IMR-90 (cell line): Measurements from ENCODE around the gene ALDH3B2. TPM values are rescaled to one million over a fixed set of nuclear protein-coding genes. Genes with fewer than 3 reads are reported as not detected.
A peak's percentile ranks its signal among the peaks of the same experiment; 100 is the strongest.

Source experiments
- ATAC-seq: fragments of 200-7000 bp; cut with Tn5 transposase; 2 replicates; pipeline ENCODE4 v1.9.1; 2020; ENCODE audit warnings: low read depth, mild to moderate bottlenecking, moderate library complexity
- BruUV-seq: library from RNA; stranded (reverse); fragments of 400-500 nt; replicated peaks from 2 replicates; lab custom pipeline; 2021; lab: Mats Ljungman, UMichigan
- CTCF ChIA-PET: fragments of 300-600 bp; formaldehyde crosslinking; extraction: SDS; loops from one replicate; lab custom pipeline; 2021; ENCODE audit warnings: antibody characterized with exemption; lab: Yijun Ruan, JAX
- POLR2A ChIA-PET: fragments of 300-600 bp; sonication (Branson Sonifier 250); formaldehyde crosslinking; loops from one replicate; lab custom pipeline; 2022; ENCODE audit warnings: antibody characterized with exemption; ENCODE audit not compliant: unreplicated experiment; lab: Charles Lee
- DNase-seq: peaks from one replicate; pipeline ENCODE4 v3.0.0; 2013
- H2AFZ ChIP-seq: replicated peaks from 2 replicates; pipeline ENCODE3; 2013; ENCODE audit warnings: low read length, mild to moderate bottlenecking; ENCODE audit not compliant: poor library complexity
- H2AK5ac ChIP-seq: 2 replicates; pipeline ENCODE4 v1.6.1; 2013; ENCODE audit warnings: low read depth, low read length, inconsistent platforms
- H2AK9ac ChIP-seq: replicated peaks from 2 replicates; pipeline ENCODE3; 2013; ENCODE audit warnings: mild to moderate bottlenecking, low read depth, low read length, moderate library complexity; ENCODE audit not compliant: poor library complexity
- H2BK120ac ChIP-seq: 2 replicates; pipeline ENCODE4 v1.6.1; 2013; ENCODE audit warnings: low read depth, low read length, inconsistent platforms
- H2BK15ac ChIP-seq: 3 replicates; pipeline ENCODE4 v1.6.1; 2013; ENCODE audit warnings: low read depth, low read length, inconsistent platforms
- H2BK20ac ChIP-seq: 2 replicates; pipeline ENCODE4 v1.6.1; 2013; ENCODE audit warnings: low read depth, mild to moderate bottlenecking, inconsistent platforms, low read length, moderate library complexity
- H2BK5ac ChIP-seq: 2 replicates; pipeline ENCODE4 v1.6.1; 2013; ENCODE audit warnings: mild to moderate bottlenecking, low read depth, low read length, inconsistent platforms; ENCODE audit not compliant: poor library complexity, severe bottlenecking
- H3K14ac ChIP-seq: replicated peaks from 2 replicates; pipeline ENCODE4 v1.6.1; 2013; ENCODE audit warnings: low read depth, low read length, inconsistent platforms
- H3K18ac ChIP-seq: 2 replicates; pipeline ENCODE4 v1.6.1; 2013; ENCODE audit warnings: low read depth, low read length, control low read depth
- H3K23ac ChIP-seq: 2 replicates; pipeline ENCODE4 v1.6.1; 2013; ENCODE audit warnings: low read depth, low read length, inconsistent platforms
- H3K27ac ChIP-seq: 2 replicates; pipeline ENCODE4 v1.5.1; 2013; ENCODE audit warnings: mild to moderate bottlenecking, control low read depth, low read length; ENCODE audit not compliant: insufficient read depth
- H3K27me3 ChIP-seq: 2 replicates; pipeline ENCODE4 v1.6.1; 2013; ENCODE audit warnings: low read length; ENCODE audit not compliant: control insufficient read depth, insufficient read depth
- H3K36me3 ChIP-seq: 2 replicates; pipeline ENCODE4 v1.6.1; 2013; ENCODE audit warnings: low read length, mixed read lengths; ENCODE audit not compliant: control insufficient read depth, insufficient read depth
- H3K4ac ChIP-seq: 2 replicates; pipeline ENCODE4 v1.6.1; 2013; ENCODE audit warnings: low read depth, low read length, inconsistent platforms
- H3K4me1 ChIP-seq: 2 replicates; pipeline ENCODE4 v1.6.1; 2013; ENCODE audit warnings: low read length, mixed read lengths; ENCODE audit not compliant: control insufficient read depth, insufficient read depth
- H3K4me2 ChIP-seq: 2 replicates; pipeline ENCODE4 v1.6.1; 2013; ENCODE audit warnings: low read depth, mild to moderate bottlenecking, control low read depth, low read length, moderate library complexity
- H3K4me3 ChIP-seq: 2 replicates; pipeline ENCODE4 v1.5.1; 2013; ENCODE audit warnings: low read depth, mild to moderate bottlenecking, control low read depth, low read length, moderate library complexity; ENCODE audit not compliant: insufficient read depth
- H3K56ac ChIP-seq: 2 replicates; pipeline ENCODE4 v1.6.1; 2013; ENCODE audit warnings: low read length, inconsistent platforms; ENCODE audit not compliant: insufficient read depth; ENCODE audit errors: extremely low read depth
- H3K79me1 ChIP-seq, 2 experiments: 2 replicates each; pipeline ENCODE4 v1.6.1; 2013; ENCODE audit warnings: low read length in 2 of 2, inconsistent platforms in 1 of 2, low read depth in 1 of 2
- H3K9ac ChIP-seq: 2 replicates; pipeline ENCODE4 v1.6.1; 2013; ENCODE audit warnings: low read depth, low read length, control low read depth
- H3K9me1 ChIP-seq: 2 replicates; pipeline ENCODE4 v1.6.1; 2013; ENCODE audit warnings: low read length, inconsistent platforms; ENCODE audit not compliant: insufficient read depth
- H3K9me3 ChIP-seq: 2 replicates; pipeline ENCODE4 v1.6.1; 2013; ENCODE audit warnings: low read length; ENCODE audit not compliant: control insufficient read depth, insufficient read depth
- H4K20me1 ChIP-seq: 2 replicates; pipeline ENCODE4 v1.6.1; 2013; ENCODE audit warnings: low read length, inconsistent platforms; ENCODE audit not compliant: insufficient read depth
- H4K5ac ChIP-seq: 2 replicates; pipeline ENCODE4 v1.6.1; 2013; ENCODE audit warnings: mild to moderate bottlenecking, low read depth, low read length, control low read depth
- H4K8ac ChIP-seq, 2 experiments: 2 replicates each; pipeline ENCODE4 v1.6.1; 2013; ENCODE audit warnings: low read depth in 2 of 2, low read length in 2 of 2, control low read depth in 1 of 2, inconsistent platforms in 1 of 2
- H4K91ac ChIP-seq: 2 replicates; pipeline ENCODE4 v1.6.1; 2013; ENCODE audit warnings: low read depth, low read length, inconsistent platforms; ENCODE audit not compliant: insufficient read depth
- BHLHE40 ChIP-seq: fragments of 150-350 bp; IDR thresholded peaks from 2 replicates; pipeline ENCODE4 v1.6.1; 2016; ENCODE audit warnings: mild to moderate bottlenecking, low read depth, low read length
- ELK1 ChIP-seq: fragments of 150-350 bp; IDR thresholded peaks from 2 replicates; pipeline ENCODE4 v1.6.1; 2016; ENCODE audit warnings: low read depth, mild to moderate bottlenecking, low read length, moderate library complexity, borderline replicate concordance
- MXI1 ChIP-seq: IDR thresholded peaks from 2 replicates; pipeline ENCODE4 v1.6.1; 2012; ENCODE audit warnings: low read depth, mild to moderate bottlenecking, low read length, moderate library complexity, borderline replicate concordance
- NFE2L2 ChIP-seq: fragments of 150-350 bp; IDR thresholded peaks from 2 replicates; pipeline ENCODE4 v1.6.1; 2016; ENCODE audit warnings: low read depth, mild to moderate bottlenecking, low read length
- RCOR1 ChIP-seq: IDR thresholded peaks from 2 replicates; pipeline ENCODE4 v1.6.1; 2012; ENCODE audit warnings: mild to moderate bottlenecking, low read length, improper control_type of control experiment; ENCODE audit not compliant: insufficient replicate concordance
- WGBS, 2 experiments: methylation state at CpG; one replicate each; pipeline versions ENCODE4 v1.1.5 to v1.1.7; 2013; ENCODE audit warnings: missing lambda C conversion rate in 2 of 2; ENCODE audit not compliant: insufficient read length in 1 of 2; ENCODE audit errors: extremely low coverage in 2 of 2; 5-methylcytosine and 5-hydroxymethylcytosine counted together
- dilution Hi-C: fragments of 300-500 bp; cut with HindIII; formaldehyde crosslinking; loops from one replicate; pipeline ENCODE4 v1.14.3; 2018; ENCODE audit warnings: low sequenced_read_pairs; ENCODE audit not compliant: unreplicated experiment
- in situ Hi-C: fragments of 300-500 bp; cut with MboI; formaldehyde crosslinking; loops from 3 replicates; pipeline ENCODE4 v1.14.3; 2019; ENCODE audit warnings: low sequenced_read_pairs, inconsistent platforms, mixed read lengths
- intact Hi-C: fragments of 100-400 bp; cut with micrococcal nuclease; formaldehyde crosslinking; loops from 2 replicates; pipeline ENCODE4 v1.10.0; 2022
- polyA plus RNA-seq, 3 experiments: library from polyadenylated mRNA; depleted of rRNA; stranded (reverse); fragments of >200 nt; gene quantifications; 2 replicates each; pipeline ENCODE4 v1.2.3, GENCODE V29; 2012; ENCODE audit warnings: low replicate concordance in 1 of 3
- total RNA-seq: library from RNA; depleted of rRNA; stranded (reverse); fragments of >200 nt; gene quantifications from 2 replicates; pipeline ENCODE4 v1.2.3, GENCODE V29; 2012

The ALDH3B2 gene
- total and polyA plus RNA-seq, 2 of the 4 experiments (the other 2 are of a cell fraction), result not detected

- peak overlapping the region; percentile 70 for H2AK9ac ChIP-seq
- TF ChIP-seq MXI1, result no peak
- no peak for TF ChIP-seq RCOR1
- TF ChIP-seq ELK1, result no peak
- no peak for TF ChIP-seq BHLHE40
- no peak for TF ChIP-seq NFE2L2
- no peak overlapping the region for H2BK5ac ChIP-seq
- H2BK20ac ChIP-seq, result no peak overlapping the region
- no peak overlapping the region for H3K4ac ChIP-seq
- BruUV-seq, result no TSS peak
- no peak overlapping the region for H3K9ac ChIP-seq
- intact Hi-C loops (no loop called here), in situ Hi-C loops (no loop called here), dilution Hi-C loops (no loop called here)
- H3K18ac ChIP-seq, result no peak overlapping the region
- CTCF ChIA-PET, result no interaction called here
- no peaks in the 10 kb centered on the region for H3K9me3 ChIP-seq
- DNase-seq (no peak), ATAC-seq (no peak)
- no peak overlapping the region for H2AFZ ChIP-seq
- no peak overlapping the region for H2AK5ac ChIP-seq
- H4K8ac ChIP-seq, result no peak overlapping the region
- no peak overlapping the region for H4K5ac ChIP-seq
- H3K27me3 ChIP-seq, result peaks cover 12% of the 10 kb centered on the region
- no peaks in the 10 kb centered on the region for H3K36me3 ChIP-seq
- POLR2A ChIA-PET, result no interaction called here
- H3K27ac ChIP-seq, result no peak overlapping the region
- no peaks in the 10 kb centered on the region for H4K20me1 ChIP-seq
- no peak overlapping the region for H2BK15ac ChIP-seq
- H4K91ac ChIP-seq, result no peak overlapping the region
- no peak overlapping the region for H3K14ac ChIP-seq
- no peak overlapping the region for H3K4me2 ChIP-seq
- WGBS, 2 experiments, result 68% methylated on average over 7 of the region's 20 CpGs; no CpG with 5 or more reads in 1 of the 2 experiments
- H3K56ac ChIP-seq, result no peak overlapping the region
- H3K4me3 ChIP-seq, result no peak overlapping the region
- H3K9me1 ChIP-seq, result no peaks in the 10 kb centered on the region
- H2BK120ac ChIP-seq, result no peak overlapping the region
- H3K79me1 ChIP-seq, result no peaks in the 10 kb centered on the region
- no peaks in the 10 kb centered on the region for H3K4me1 ChIP-seq
- H3K23ac ChIP-seq, result no peak overlapping the region
Observed at GRCh38 chr11:67666676-67667489, 7.5 kb downstream of the ALDH3B2 start.
